Amniotic stem cell (primary cell): ENCODE data around the gene APBB1.

Experiments
- DNase-seq: peaks from one replicate; lab custom pipeline; 2025; lab: John Stamatoyannopoulos, UW

APBB1 gene

GRCh38 chr11:6391537-6392134 lies 27.3 kb downstream of the APBB1 start:
- DNase-seq, result no peak

- no peak for DNase-seq
Observed at GRCh38 chr11:6390718-6391469, 28.0 kb downstream of the APBB1 start.

GRCh38 chr11:6389905-6390717 lies 28.8 kb downstream of the APBB1 start, which contains the start of gene SMPD1:
Gene SMPD1 (plus strand): TSS chr11:6390474. CDS start chr11:6390599, 125 bp downstream.
- peak; percentile 80 for DNase-seq

GRCh38 chr11:6388748-6389147 lies 30.1 kb downstream of the APBB1 start:
- no peak for DNase-seq

GRCh38 chr11:6387811-6388599 lies 30.9 kb downstream of the APBB1 start:
- DNase-seq, result no peak

GRCh38 chr11:6385046-6385777 lies 33.7 kb downstream of the APBB1 start:
- DNase-seq, result no peak

- DNase-seq, result no peak
Observed at GRCh38 chr11:6378640-6378989, 40.3 kb downstream of the APBB1 start.

- no peak for DNase-seq
Observed at GRCh38 chr11:6377902-6378639, 40.8 kb downstream of the APBB1 start.

GRCh38 chr11:6371825-6372224 lies 47.1 kb downstream of the APBB1 start:
- no peak for DNase-seq

- no peak for DNase-seq
Observed at GRCh38 chr11:6365659-6366058, 53.2 kb downstream of the APBB1 start.

GRCh38 chr11:6362873-6363678 lies 55.8 kb downstream of the APBB1 start:
- peak; percentile 52 for DNase-seq

- DNase-seq, result no peak
Observed at GRCh38 chr11:6362185-6362872, 56.6 kb downstream of the APBB1 start.

- DNase-seq, result no peak
Observed at GRCh38 chr11:6360183-6360582, 58.7 kb downstream of the APBB1 start.

- DNase-seq, result peak; percentile 90
Observed at GRCh38 chr11:6357222-6357621, 61.7 kb downstream of the APBB1 start.

GRCh38 chr11:6356503-6357055 lies 62.3 kb downstream of the APBB1 start:
- DNase-seq, result no peak

- DNase-seq, result no peak
Observed at GRCh38 chr11:6354651-6355485, 64.0 kb downstream of the APBB1 start.

GRCh38 chr11:6353367-6353987 lies 65.4 kb downstream of the APBB1 start:
- no peak for DNase-seq
